ENCODE results near the gene PTGER3. TPM values are rescaled to one million over a fixed set of nuclear protein-coding genes. Genes with fewer than 3 reads are reported as not detected.

PTGER3 gene
- total RNA-seq, 4 donors from 2014 or later = 5.8 to 20.7 (median 14.5) TPM

- H3K27me3 ChIP-seq = peaks cover 3% of the 10 kb centered on the region
- TF ChIP-seq POLR2AphosphoS5 (IDR thresholded peaks at IDR 0.05) (no peak), CTCF (IDR thresholded peaks at IDR 0.05) (no peak), POLR2A (IDR thresholded peaks at IDR 0.05) (no peak), EP300 (IDR thresholded peaks at IDR 0.05) (no peak)
- H3K4me3 ChIP-seq = no peak overlapping the region
- ATAC-seq = no peak
- 44 to 57% methylated on average over 1 of the region's 1 CpG for WGBS, 2 donors (ENCODE audit: low coverage in 1 of 2)
- peaks cover 0 to 11% of the 10 kb centered on the region in 2 donors for H3K36me3 ChIP-seq
- peaks cover 0 to 3% (median 0%) of the 10 kb centered on the region in 3 donors for H3K4me1 ChIP-seq
- H3K27ac ChIP-seq = no peak overlapping the region
- no peaks in the 10 kb centered on the region for H3K9me3 ChIP-seq
Observed at GRCh38 chr1:71053146-71053545, 5.5 kb upstream of the PTGER3 start.

- WGBS, 2 donors (ENCODE audit: low coverage in 1 of 2) = 0% methylated on average over 1 of the region's 1 CpG
- ATAC-seq = peak; percentile 45
- TF ChIP-seq EP300 (IDR thresholded peaks at IDR 0.05) (no peak), POLR2A (IDR thresholded peaks at IDR 0.05) (no peak), POLR2AphosphoS5 (IDR thresholded peaks at IDR 0.05) (peak; percentile 6), CTCF (IDR thresholded peaks at IDR 0.05) (peak; percentile 68 to 79 (median 72))
- H3K4me1 ChIP-seq = peaks cover 0 to 21% (median 0%) of the 10 kb centered on the region in 3 donors
- peaks cover 23% of the 10 kb centered on the region for H3K27me3 ChIP-seq
- H3K9me3 ChIP-seq = no peaks in the 10 kb centered on the region
- H3K36me3 ChIP-seq = no peaks in the 10 kb centered on the region
- H3K4me3 ChIP-seq = no peak overlapping the region
- no peak overlapping the region for H3K27ac ChIP-seq
Observed at GRCh38 chr1:71049951-71050598, 2.5 kb upstream of the PTGER3 start.

- Histone ChIP-seq H3K9me3 (no peaks in the 10 kb centered on the region), H3K4me3 (peak overlapping the region; percentile 40 to 67), H3K27me3 (peaks cover 30% of the 10 kb centered on the region), H3K4me1 (peaks cover 0 to 31% (median 0%) of the 10 kb centered on the region in 3 donors), H3K36me3 (no peaks in the 10 kb centered on the region), H3K27ac (peak overlapping the region in 3 of 4 donors; percentile 4 to 59 (median 39))
- 0% methylated on average over 1 of the region's 73 CpGs; no CpG with 5 or more reads in 1 of the 2 donors for WGBS, 2 donors (ENCODE audit: low coverage in 1 of 2)
- TF ChIP-seq POLR2A (IDR thresholded peaks at IDR 0.05) (no peak), EP300 (IDR thresholded peaks at IDR 0.05) (no peak), CTCF (IDR thresholded peaks at IDR 0.05) (no peak), POLR2AphosphoS5 (IDR thresholded peaks at IDR 0.05) (no peak)
- ATAC-seq = peak; percentile 28
Observed at GRCh38 chr1:71046891-71047634, 553 bp downstream of the PTGER3 start.

GRCh38 chr1:71045463-71046028 is 2.1 kb downstream of the PTGER3 start:
- no peaks in the 10 kb centered on the region for H3K36me3 ChIP-seq
- no peak for ATAC-seq
- WGBS, 2 donors (ENCODE audit: low coverage in 1 of 2) = 80 to 84% methylated on average over 7 to 16 of the region's 16 CpGs
- peaks cover 0 to 31% (median 0%) of the 10 kb centered on the region in 3 donors for H3K4me1 ChIP-seq
- no peaks in the 10 kb centered on the region for H3K9me3 ChIP-seq
- H3K27me3 ChIP-seq = peaks cover 30% of the 10 kb centered on the region
- TF ChIP-seq POLR2AphosphoS5 (IDR thresholded peaks at IDR 0.05) = no peak
- no peak for TF ChIP-seq POLR2A (IDR thresholded peaks at IDR 0.05)
- no peak for TF ChIP-seq CTCF (IDR thresholded peaks at IDR 0.05)
- TF ChIP-seq EP300 (IDR thresholded peaks at IDR 0.05) = no peak
- peak overlapping the region in 1 of 2 donors; percentile 25 for H3K4me3 ChIP-seq
- H3K27ac ChIP-seq = no peak overlapping the region

All from gastroesophageal sphincter (tissue), 4 donors.